ENCODE measurements around the gene CDH5.

Gene CDH5

GRCh38 chr16:66354034-66354909 is 12.2 kb upstream of the CDH5 start:
- DNase-seq = no peak

GRCh38 chr16:66355526-66355925 is 11.0 kb upstream of the CDH5 start:
- DNase-seq = no peak

- DNase-seq = peak in 1 of 2 donors; percentile 27
These were observed 9.0 kb upstream of the CDH5 start for GRCh38 chr16:66357523-66357928.

GRCh38 chr16:66358231-66358630 is 8.3 kb upstream of the CDH5 start:
- DNase-seq = no peak

GRCh38 chr16:66359012-66359411 is 7.5 kb upstream of the CDH5 start:
- no peak for DNase-seq

GRCh38 chr16:66359811-66360608 is 6.5 kb upstream of the CDH5 start:
- DNase-seq = no peak

GRCh38 chr16:66360624-66361324 is 5.7 kb upstream of the CDH5 start:
- no peak for DNase-seq

- no peak for DNase-seq
These were observed 4.8 kb upstream of the CDH5 start for GRCh38 chr16:66361604-66362135.

GRCh38 chr16:66363211-66363777 is 3.2 kb upstream of the CDH5 start:
- DNase-seq = no peak

- DNase-seq = no peak
These were observed 2.2 kb upstream of the CDH5 start for GRCh38 chr16:66364117-66364958.

- DNase-seq = no peak
These were observed 1.6 kb upstream of the CDH5 start for GRCh38 chr16:66364959-66365306.

- DNase-seq = no peak
These were observed 840 bp upstream of the CDH5 start for GRCh38 chr16:66365651-66366050.

- DNase-seq = no peak
These were observed 1.7 kb downstream of the CDH5 start for GRCh38 chr16:66367968-66368891.

GRCh38 chr16:66369055-66369592 is 2.6 kb downstream of the CDH5 start:
- DNase-seq = peak in 1 of 2 donors; percentile 42

- DNase-seq = no peak
These were observed 4.5 kb downstream of the CDH5 start for GRCh38 chr16:66370786-66371684.

GRCh38 chr16:66372078-66372897 is 5.8 kb downstream of the CDH5 start:
- DNase-seq = no peak

- DNase-seq = no peak
These were observed 6.3 kb downstream of the CDH5 start for GRCh38 chr16:66372898-66373155.

- no peak for DNase-seq
These were observed 7.2 kb downstream of the CDH5 start for GRCh38 chr16:66373667-66374066.

GRCh38 chr16:66374176-66374575 is 7.7 kb downstream of the CDH5 start:
- no peak for DNase-seq
